ENCODE data around the gene CHN2.

Gene CHN2

GRCh38 chr7:29287366-29287765, 92.8 kb downstream of the CHN2 start:
- no peaks in the 10 kb centered on the region for H3K36me3 ChIP-seq (ENCODE audit: low read length)
- no peaks in the 10 kb centered on the region for H4K20me1 ChIP-seq (ENCODE audit: low read depth, low read length)
- H3F3A ChIP-seq (ENCODE audit: insufficient read depth): peaks cover 18% of the 10 kb centered on the region
- no peaks in the 10 kb centered on the region for H3K79me2 ChIP-seq (ENCODE audit: insufficient read depth, low read length)
- no peak overlapping the region for H3K9ac ChIP-seq (ENCODE audit: low read length)
- H3K9me2 ChIP-seq (replicated peaks; ENCODE audit: insufficient read depth, low read length): no peaks in the 10 kb centered on the region
- H3K4me2 ChIP-seq (ENCODE audit: low read depth, low read length, poor library complexity, severe bottlenecking): no peak overlapping the region
- H2AFZ ChIP-seq (ENCODE audit: low read depth, low read length, severe bottlenecking): no peak overlapping the region
- no peaks in the 10 kb centered on the region for H3K9me3 ChIP-seq (ENCODE audit: insufficient read depth, low read length)
- TF ChIP-seq CTCF (IDR thresholded peaks at IDR 0.05; ENCODE audit: insufficient read depth, low read length, poor library complexity, severe bottlenecking): no peak
- no peak for TF ChIP-seq EZH2phosphoT487 (conservative IDR thresholded peaks at IDR 0.05; ENCODE audit: low read length)
- H3K27ac ChIP-seq (ENCODE audit: low read depth, low read length): no peak overlapping the region
- no peaks in the 10 kb centered on the region for H3K27me3 ChIP-seq (ENCODE audit: low read length)
- H3K4me3 ChIP-seq (ENCODE audit: insufficient read depth, low read length, poor library complexity, severe bottlenecking): no peak overlapping the region

- no peaks in the 10 kb centered on the region for H3K27me3 ChIP-seq (ENCODE audit: low read length)
- H3K27ac ChIP-seq (ENCODE audit: low read depth, low read length): peak overlapping the region; percentile 58
- H4K20me1 ChIP-seq (ENCODE audit: low read depth, low read length): no peaks in the 10 kb centered on the region
- no peaks in the 10 kb centered on the region for H3K36me3 ChIP-seq (ENCODE audit: low read length)
- H3K79me2 ChIP-seq (ENCODE audit: insufficient read depth, low read length): no peaks in the 10 kb centered on the region
- H3K9me2 ChIP-seq (replicated peaks; ENCODE audit: insufficient read depth, low read length): no peaks in the 10 kb centered on the region
- TF ChIP-seq EZH2phosphoT487 (conservative IDR thresholded peaks at IDR 0.05; ENCODE audit: low read length) (no peak), CTCF (IDR thresholded peaks at IDR 0.05; ENCODE audit: insufficient read depth, low read length, poor library complexity, severe bottlenecking) (no peak)
- peaks cover 8% of the 10 kb centered on the region; the same call in 1 of the 2 replicates for H3F3A ChIP-seq (ENCODE audit: insufficient read depth)
- H3K9me3 ChIP-seq (ENCODE audit: insufficient read depth, low read length): no peaks in the 10 kb centered on the region
- no peak overlapping the region for H2AFZ ChIP-seq (ENCODE audit: low read depth, low read length, severe bottlenecking)
- peak overlapping the region; percentile 11; the same call in 1 of the 2 replicates for H3K9ac ChIP-seq (ENCODE audit: low read length)
- no peak overlapping the region for H3K4me3 ChIP-seq (ENCODE audit: insufficient read depth, low read length, poor library complexity, severe bottlenecking)
- H3K4me2 ChIP-seq (ENCODE audit: low read depth, low read length, poor library complexity, severe bottlenecking): peak overlapping the region; percentile 21
These were observed 93.9 kb downstream of the CHN2 start for GRCh38 chr7:29288181-29289091.

GRCh38 chr7:29289156-29290021, 94.8 kb downstream of the CHN2 start:
- Histone ChIP-seq H3K27me3 (ENCODE audit: low read length) (no peaks in the 10 kb centered on the region), H2AFZ (ENCODE audit: low read depth, low read length, severe bottlenecking) (no peak overlapping the region), H3K36me3 (ENCODE audit: low read length) (no peaks in the 10 kb centered on the region), H3K9ac (ENCODE audit: low read length) (no peak overlapping the region), H3K9me2 (replicated peaks; ENCODE audit: insufficient read depth, low read length) (no peaks in the 10 kb centered on the region), H3K4me3 (ENCODE audit: insufficient read depth, low read length, poor library complexity, severe bottlenecking) (no peak overlapping the region), H3F3A (ENCODE audit: insufficient read depth) (peaks cover 8% of the 10 kb centered on the region; the same call in 1 of the 2 replicates), H3K9me3 (ENCODE audit: insufficient read depth, low read length) (no peaks in the 10 kb centered on the region), H3K4me2 (ENCODE audit: low read depth, low read length, poor library complexity, severe bottlenecking) (peak overlapping the region; percentile 21), H4K20me1 (ENCODE audit: low read depth, low read length) (no peaks in the 10 kb centered on the region), H3K27ac (ENCODE audit: low read depth, low read length) (peak overlapping the region; percentile 58), H3K79me2 (ENCODE audit: insufficient read depth, low read length) (no peaks in the 10 kb centered on the region)
- TF ChIP-seq EZH2phosphoT487 (conservative IDR thresholded peaks at IDR 0.05; ENCODE audit: low read length) (no peak), CTCF (IDR thresholded peaks at IDR 0.05; ENCODE audit: insufficient read depth, low read length, poor library complexity, severe bottlenecking) (no peak)
